AG04449 (cell line): ENCODE measurements around the gene EPDR1.

Experiments used
- CTCF ChIA-PET: fragments of 350-600 bp; formaldehyde crosslinking; extraction: SDS; loops from one replicate; lab custom pipeline; 2021; ENCODE audit warnings: antibody characterized with exemption; lab: Yijun Ruan, JAX
- POLR2A ChIA-PET: fragments of 400-600, 350-600 bp; formaldehyde crosslinking; extraction: SDS; loops from one replicate; lab custom pipeline; 2020; ENCODE audit warnings: antibody characterized with exemption, inconsistent platforms; lab: Yijun Ruan, JAX
- DNase-seq: peaks from one replicate; pipeline ENCODE4 v3.0.0-alpha.2; 2010; ENCODE audit warnings: low read depth, low spot score
- H3K4me3 ChIP-seq: 2 replicates; pipeline ENCODE4 v1.5.1; 2011; ENCODE audit warnings: low read depth, mild to moderate bottlenecking, control low read depth, low read length
- TF ChIP-seq, protein P1 (sequence below): IDR thresholded peaks from one replicate; pipeline ENCODE4 v1.5.1; 2011; ENCODE audit warnings: mild to moderate bottlenecking, moderate library complexity, low read length, control low read depth, inconsistent platforms; ENCODE audit not compliant: insufficient read depth; ENCODE audit errors: missing control alignments

EPDR1 gene

DNA sequence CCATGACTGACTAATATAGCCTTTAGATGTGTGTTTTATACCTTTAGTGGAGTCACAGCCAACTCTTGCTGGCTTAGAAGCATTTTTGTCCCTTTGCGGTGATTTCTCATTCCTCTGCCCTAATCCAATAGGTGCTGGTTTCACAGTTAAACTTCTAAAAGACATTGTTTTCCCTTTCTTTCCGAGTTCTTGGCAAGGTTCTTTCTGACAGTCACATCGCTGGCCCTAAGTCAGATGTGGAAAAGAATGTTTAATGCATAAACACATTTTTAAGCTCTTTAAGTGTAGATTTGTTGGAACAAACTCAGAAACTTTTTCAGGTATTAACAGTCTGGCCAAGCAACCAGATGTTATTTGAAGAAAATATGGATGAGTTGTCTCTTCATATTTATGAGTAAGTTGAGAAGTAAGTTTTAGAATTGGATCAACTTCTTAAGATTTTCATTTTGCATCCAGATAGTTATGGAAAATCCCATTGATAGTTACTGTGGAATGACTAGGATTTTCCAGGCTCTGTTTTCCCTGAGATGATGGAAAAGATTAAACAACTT, 4.1 kb downstream of the EPDR1 start:
- POLR2A ChIA-PET, result no interaction called here
- TF ChIP-seq, protein P1, sequence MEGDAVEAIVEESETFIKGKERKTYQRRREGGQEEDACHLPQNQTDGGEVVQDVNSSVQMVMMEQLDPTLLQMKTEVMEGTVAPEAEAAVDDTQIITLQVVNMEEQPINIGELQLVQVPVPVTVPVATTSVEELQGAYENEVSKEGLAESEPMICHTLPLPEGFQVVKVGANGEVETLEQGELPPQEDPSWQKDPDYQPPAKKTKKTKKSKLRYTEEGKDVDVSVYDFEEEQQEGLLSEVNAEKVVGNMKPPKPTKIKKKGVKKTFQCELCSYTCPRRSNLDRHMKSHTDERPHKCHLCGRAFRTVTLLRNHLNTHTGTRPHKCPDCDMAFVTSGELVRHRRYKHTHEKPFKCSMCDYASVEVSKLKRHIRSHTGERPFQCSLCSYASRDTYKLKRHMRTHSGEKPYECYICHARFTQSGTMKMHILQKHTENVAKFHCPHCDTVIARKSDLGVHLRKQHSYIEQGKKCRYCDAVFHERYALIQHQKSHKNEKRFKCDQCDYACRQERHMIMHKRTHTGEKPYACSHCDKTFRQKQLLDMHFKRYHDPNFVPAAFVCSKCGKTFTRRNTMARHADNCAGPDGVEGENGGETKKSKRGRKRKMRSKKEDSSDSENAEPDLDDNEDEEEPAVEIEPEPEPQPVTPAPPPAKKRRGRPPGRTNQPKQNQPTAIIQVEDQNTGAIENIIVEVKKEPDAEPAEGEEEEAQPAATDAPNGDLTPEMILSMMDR, result no peak
- CTCF ChIA-PET, result no interaction called here
- H3K4me3 ChIP-seq, result no peak overlapping the region
- no peak for DNase-seq

DNA sequence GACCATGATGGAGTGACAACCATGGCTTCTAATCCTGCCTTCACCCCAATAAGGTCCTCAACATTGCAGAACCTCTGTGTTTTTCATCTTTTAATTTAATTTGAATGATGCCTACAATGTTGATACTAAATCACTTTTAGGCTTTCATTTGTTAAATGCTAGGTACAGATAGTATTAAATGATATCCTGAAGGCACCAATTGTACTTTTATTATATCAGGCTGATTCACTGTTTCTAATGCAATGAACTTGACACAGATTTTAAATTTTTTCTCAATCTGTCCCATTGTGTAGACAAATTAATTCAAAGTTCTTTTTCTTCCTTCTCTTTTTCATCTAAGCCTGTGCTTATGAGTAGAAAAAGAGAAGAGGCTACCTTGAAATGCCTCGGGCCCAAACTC, 5.2 kb downstream of the EPDR1 start:
- no peak overlapping the region for H3K4me3 ChIP-seq
- POLR2A ChIA-PET, result no interaction called here
- TF ChIP-seq, protein P1, result no peak
- no peak for DNase-seq
- CTCF ChIA-PET, result no interaction called here

DNA sequence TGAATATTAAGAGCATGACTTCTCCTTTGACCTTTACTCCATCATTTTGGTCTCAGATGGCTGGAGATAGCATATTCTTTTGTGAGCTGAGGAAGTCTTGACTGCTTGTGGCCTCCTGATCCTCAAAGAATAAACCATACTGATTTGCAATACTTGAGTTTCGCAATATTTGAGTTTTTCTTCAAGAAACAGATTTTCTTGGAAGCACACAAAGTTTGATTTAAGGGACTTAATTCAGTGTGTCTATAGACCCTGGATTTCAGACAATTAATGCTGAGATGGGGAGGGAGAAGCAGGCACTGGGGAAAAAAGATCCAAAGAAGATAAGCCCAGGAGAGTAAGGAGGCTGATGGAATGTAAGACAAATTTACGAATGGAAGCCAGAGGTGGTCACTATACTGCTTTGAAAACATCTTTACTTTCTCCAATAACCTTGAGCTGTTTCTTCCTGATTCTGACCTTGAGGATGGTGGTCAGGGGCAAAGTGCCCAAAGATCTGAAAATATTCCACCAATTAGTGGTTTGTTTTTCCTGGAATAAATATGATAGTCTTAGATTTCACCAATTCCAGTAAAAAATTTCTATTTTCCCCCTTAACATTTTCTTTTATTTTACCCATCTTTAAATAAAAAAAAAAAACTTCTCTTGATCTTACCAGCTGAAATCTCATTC, 7.5 kb downstream of the EPDR1 start:
- H3K4me3 ChIP-seq, result no peak overlapping the region
- DNase-seq, result no peak
- TF ChIP-seq, protein P1, result no peak
- POLR2A ChIA-PET, result no interaction called here
- CTCF ChIA-PET, result interaction anchor here (1.0 to 1.4 kb wide), 2 partner anchors 9 to 11 kb away, joined by 4 to 5 read pairs; partner anchors contain the start of gene SFRP4

DNA sequence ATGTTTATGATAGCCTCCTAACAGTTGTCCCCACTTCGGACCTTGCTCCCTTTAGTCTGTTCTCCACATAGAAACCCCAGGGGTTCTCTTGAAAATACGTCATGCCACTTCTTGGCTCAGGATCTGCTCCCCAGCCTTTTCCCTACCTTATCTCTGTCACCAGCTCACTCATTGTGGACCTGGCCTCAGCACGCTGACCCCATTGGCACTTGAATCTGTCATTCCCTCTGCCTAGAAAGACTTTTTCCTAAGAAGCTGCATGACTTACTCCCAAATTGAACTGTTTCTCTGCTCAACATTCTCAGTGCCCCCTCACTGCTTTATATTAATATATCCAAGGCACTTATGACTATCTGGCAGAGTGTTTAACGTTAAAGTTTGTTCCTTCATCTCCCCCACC, 8.4 kb downstream of the EPDR1 start:
- ChIA-PET POLR2A (no interaction called here), CTCF (interaction anchor here (1.0 kb wide), 1 partner anchor 10 kb away, joined by 4 read pairs; no protein-coding TSS in a partner anchor)
- no peak for DNase-seq
- H3K4me3 ChIP-seq, result no peak overlapping the region
- TF ChIP-seq, protein P1, result no peak

DNA sequence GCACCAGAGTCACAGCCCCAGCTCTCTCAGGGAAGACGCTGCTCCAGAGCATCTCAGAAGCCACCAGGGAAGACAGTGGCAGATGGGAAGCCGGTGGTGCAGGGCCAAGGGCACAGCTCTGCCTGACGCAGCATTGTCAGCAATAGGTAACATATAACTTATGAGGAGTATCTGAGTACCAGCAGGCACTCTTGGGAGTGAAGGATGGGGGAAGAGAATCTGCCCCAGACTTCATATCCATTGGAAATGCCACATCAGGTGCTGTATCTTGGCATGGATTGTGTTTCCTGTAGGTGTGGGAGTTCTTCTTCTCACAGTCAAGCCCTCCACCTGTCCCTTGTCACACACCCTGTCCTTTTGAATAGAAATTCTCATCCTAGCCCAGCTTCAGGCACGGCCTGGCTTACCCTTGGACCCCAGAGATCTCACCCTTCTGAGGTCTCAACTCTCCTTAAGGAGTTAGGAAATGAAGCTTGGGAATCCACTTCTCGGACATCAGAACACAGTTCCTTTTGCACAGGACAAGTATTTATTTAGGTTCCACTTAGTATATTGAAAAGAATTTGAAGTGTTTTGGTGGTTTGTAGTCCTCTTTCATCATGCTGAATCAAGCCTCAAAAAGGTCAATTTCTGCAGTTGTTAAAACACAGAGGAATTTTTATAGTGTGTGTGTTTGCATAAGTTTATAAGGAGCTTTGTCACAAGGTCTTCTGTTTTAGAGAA, 9.9 kb downstream of the EPDR1 start:
- H3K4me3 ChIP-seq, result no peak overlapping the region
- peak; percentile 57 for DNase-seq
- ChIA-PET CTCF (interaction anchor here (2.0 kb wide), 1 partner anchor 13 kb away, joined by 9 read pairs; the partner anchor contains the start of gene SFRP4), POLR2A (interaction anchor here (0.6 to 1.0 kb wide), 3 partner anchors 11 to 22 kb away, joined by 3 to 6 read pairs (median 4); no protein-coding TSS in a partner anchor)
- TF ChIP-seq, protein P1, result no peak

DNA sequence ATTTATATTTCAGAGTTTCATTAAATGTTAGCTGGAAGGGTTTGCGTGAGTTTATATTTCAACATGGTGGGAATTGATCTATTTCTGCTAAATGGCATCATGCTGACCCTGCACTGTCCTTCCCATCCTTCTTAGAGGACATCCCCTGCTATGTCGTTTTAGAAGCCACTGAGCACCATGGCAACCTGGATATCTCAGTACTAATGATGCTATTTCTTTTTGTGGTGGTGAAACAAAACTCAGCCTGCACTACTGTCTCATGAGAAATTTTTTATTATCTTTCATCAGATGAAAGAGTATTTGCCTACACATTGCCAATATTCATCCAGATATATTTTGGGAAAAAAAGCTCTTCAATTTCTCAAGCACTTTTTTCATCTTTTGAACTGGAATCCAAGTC, 12.1 kb downstream of the EPDR1 start:
- DNase-seq, result no peak
- ChIA-PET CTCF (no interaction called here), POLR2A (no interaction called here)
- no peak overlapping the region for H3K4me3 ChIP-seq
- TF ChIP-seq, protein P1, result no peak
